HG03354 (cell line): ENCODE measurements around the gene GLRA1.
"Not testable (repeated sequence)": the region's sequence is repeated elsewhere in the genome, so short reads cannot be mapped to it uniquely, and the experiment has no call there.

ENCODE experiments used
- ATAC-seq: cut with Tn5 transposase; IDR thresholded peaks from one replicate; pipeline ENCODE4 v1.9.1; 2021; ENCODE audit warnings: mild to moderate bottlenecking; ENCODE audit not compliant: unreplicated experiment, poor library complexity, severe bottlenecking

GLRA1 gene

DNA sequence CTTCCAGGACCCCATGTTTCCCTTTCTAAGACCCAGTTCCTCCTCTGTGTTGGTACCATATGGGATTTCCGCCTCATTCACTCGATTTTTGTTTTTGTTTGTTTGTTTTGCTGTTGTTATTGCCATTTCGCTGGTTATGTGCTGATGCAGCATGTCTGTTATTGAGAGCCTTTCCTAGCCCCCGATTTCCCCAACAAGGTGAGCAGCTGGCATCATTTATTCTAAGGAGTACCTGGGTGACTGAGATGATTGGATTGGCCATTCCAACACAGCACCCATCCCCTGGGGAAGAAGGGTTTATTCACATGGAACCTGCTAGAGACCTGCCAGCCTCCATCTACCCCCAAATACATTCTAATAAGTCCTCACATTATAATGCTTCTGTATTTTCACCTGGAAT lies 2.7 kb downstream of the GLRA1 start:
- no peak for ATAC-seq

DNA sequence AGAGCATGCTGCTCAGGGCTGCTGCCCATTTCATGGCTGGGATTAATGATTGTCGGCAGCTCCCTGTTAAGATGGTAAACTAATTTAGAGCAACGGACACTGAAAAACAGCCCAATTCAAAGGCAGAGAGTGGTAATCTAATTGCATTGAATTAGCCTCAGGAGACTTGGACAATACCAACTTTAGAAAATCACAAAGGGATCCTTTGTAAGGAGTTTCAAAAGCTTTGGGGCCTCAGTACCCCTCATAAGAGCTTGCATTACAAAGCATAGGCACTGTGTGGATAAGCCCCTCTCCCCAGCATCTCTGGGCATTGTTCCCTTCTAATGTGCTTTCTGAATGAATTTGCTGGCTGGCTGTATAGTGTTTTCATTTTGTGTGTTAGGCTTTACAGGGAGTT lies 6.7 kb downstream of the GLRA1 start:
- ATAC-seq: no peak

DNA sequence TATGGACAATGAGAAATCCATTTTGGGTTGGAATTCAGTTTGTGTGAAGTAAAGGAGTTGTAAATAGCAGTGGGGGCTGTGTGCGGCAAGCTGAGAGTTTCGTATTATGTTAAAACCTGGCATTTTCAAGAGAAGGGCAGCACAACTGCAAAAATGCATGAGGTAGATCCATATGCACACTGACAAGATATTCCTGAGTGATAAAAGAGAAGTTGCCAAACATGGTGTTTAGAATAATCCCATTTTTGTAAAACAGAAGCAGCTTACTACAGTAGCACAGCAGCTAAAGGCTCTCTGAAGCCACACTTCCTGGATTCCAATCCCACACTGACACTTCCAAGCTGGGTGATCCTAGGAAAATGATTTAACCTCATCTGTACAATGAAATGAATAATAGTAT lies 11.2 kb downstream of the GLRA1 start:
- no peak for ATAC-seq

DNA sequence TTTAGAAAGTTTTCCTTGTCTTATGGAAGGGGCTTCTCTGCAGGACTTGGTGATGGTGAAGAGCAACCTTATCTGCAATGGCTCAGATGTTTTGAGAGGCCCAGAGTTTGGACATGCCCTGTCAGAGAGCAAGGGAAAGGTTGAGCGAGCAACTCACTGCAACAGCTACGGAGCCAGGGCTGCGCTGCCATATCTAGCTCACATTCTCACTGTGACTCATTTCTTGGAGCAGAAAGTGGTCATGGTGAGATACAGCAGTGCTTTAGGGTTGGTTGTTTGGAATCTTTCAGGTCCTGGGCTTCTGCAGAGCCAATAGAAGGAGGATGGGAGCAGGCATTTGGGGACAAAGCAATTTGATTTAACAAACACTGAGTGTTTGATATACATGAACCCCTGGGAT lies 12.3 kb downstream of the GLRA1 start:
- ATAC-seq: no peak

DNA sequence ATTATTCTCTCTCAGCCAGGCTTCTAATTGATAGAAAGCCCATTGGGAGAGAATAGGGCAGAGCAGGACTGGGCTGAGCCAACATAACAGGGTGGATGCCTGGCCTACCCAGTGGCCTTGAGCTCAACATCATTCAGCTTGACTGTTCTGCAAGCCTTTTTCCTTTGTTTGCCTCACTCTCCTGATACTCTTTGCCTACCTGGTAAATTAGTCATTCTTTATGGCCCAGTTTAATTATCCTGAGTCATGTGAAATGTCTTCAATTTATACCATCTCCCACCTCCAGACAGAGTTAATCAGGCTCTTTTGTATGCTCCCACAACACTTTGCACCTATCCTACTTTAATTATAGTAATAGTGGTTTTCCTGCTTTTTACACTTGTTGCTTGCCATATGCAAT lies 13.6 kb downstream of the GLRA1 start:
- no peak for ATAC-seq

DNA sequence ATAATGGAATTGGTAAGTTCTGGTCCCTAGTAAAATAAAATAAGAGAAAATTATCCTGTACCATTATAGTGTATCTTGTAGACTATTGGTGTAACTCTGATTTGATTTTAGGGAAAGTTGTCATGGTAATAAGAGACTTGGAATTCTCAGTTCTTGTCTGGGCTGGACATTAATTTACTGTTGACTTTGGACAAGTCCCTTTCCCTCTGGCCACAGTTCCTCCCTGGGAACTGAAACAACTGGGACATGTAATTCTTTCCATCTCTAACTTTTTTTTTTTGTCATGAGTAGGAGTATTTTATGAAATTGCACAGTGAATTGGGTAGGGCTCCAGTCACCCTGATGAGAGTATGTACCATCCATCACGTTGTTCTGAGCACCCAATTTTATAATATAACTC lies 15.0 kb downstream of the GLRA1 start:
- ATAC-seq: no peak

DNA sequence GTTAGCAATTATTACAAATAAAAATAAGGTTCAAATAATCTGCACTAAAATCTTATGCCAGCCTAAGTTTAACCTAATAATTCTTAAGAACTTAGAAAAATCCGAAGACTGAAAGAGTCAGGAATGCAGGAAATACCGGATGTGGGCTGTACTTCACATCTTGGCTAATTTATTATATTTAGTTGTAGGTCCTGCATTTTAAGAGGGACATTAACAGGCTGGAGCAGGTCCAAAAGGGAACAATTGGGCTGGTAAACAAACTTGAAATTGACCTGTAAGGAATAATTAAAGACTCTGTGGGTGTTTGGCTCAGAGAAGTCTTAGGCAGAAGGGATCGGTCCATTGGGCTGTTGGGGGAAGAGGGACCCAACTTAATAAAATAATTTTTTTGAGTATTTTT lies 18.4 kb downstream of the GLRA1 start:
- ATAC-seq: no peak

DNA sequence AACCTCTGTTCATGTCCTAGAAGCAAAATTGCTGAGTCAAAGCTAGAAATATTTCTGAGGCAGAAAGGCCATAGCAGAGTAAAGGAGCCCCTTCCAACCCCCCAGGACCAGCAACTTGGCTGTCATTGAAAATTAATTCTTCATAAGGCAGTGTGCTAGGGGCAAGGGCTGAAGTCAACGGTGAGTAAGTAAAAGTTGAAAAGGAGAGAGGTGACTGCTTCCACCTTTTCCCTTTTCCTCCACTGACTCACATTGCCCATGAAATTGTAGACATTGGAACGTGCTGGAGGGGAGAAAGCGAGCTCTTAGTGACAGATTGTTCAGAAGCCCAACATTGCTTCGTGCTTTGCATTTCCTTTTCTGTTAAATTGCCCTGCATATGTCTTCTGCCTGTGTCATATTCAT lies 19.1 kb downstream of the GLRA1 start:
- no peak for ATAC-seq

DNA sequence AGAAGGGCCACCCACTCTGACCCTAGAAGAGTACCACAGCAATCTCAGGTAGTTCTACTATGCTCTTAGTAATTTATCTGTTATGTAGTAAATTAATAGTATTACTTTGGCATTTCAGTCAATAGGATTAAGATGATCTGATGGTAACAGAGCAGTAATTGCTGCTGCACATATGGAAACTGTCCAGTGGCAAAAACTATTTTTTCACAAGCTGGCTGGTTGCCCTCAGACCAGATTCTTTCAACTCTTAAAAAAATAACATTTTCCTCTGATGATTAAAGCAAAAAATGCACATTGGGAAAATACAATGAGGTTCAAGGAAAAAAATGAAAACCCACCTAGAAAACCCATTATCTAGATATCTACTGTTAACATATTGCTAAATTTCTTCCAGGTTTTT lies 19.7 kb downstream of the GLRA1 start:
- ATAC-seq: no peak

DNA sequence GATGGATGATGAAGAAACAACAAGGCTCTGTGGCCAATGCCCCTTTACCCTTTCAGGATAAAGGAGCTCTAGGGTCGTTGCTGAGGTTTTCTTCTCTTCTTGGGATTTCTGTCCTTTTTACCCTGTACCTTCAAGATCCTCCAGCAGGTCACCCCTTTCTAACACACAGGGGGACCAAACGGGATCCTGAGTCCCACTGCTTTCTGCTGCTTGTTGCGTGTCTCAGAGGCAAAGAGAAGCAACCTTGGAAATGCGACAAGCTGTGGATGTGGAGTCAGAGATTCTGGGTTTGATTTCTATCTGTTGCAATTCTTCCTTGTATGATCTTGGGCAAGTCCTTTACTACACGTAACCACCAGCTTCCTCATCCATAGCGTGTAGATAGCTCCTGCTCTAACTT lies 20.5 kb downstream of the GLRA1 start:
- no peak for ATAC-seq

DNA sequence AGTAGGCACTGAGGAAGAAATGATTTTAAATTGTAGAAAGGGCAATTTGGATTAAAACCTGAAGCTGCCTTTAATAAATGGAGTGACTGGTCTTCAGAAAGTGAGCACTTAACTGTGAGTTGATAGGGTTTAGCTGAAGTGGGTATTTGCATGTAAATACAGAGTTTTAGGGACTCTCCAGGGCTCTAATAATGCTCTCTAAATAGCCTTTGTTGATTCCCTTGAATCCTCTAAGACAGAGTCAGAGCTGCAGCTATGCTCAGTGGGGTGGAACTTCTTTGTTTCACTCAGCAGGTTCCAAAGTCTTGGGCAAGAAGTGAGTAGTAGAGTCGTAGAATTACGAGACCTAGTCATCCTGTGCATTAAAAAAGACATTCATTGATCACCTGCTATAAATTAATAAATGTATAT lies 21.4 kb downstream of the GLRA1 start:
- ATAC-seq: peak; percentile 94

DNA sequence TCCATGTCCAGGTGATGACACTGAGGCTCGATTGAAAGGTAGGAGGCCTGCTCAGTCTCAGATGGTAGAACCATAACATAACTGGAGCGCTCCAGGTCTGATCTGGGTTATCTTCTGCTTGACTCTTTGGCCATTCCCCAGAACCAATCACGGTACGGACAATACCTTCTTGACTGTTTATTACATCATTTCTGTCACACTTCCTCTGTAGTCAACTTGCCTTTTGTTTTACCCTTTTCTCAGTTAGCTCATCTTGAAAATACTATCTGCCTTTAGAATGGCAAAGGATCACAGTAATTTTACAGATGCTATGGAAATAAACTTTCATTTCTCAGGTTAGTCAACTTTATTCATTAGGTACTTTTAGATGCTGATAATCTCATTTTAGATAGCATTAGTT lies 22.4 kb downstream of the GLRA1 start:
- no peak for ATAC-seq

DNA sequence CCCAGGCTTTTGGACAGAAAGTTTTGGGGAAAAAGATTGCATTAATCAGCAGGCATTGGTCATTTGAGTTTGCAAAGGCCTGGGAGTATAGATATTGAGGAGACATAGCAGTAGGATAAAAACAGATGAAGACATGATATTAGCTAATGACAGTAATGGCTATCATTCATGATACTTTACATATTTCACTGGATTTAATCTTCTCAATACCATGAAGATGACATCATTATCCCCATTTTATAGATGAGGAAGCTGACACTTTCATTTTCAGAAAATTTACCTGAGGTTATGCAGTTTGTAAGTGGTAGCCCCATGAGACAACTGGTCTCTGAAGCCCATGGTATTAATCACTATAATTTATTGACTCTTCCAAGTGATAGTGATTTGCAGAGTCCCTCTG lies 23.0 kb downstream of the GLRA1 start:
- ATAC-seq: no peak

DNA sequence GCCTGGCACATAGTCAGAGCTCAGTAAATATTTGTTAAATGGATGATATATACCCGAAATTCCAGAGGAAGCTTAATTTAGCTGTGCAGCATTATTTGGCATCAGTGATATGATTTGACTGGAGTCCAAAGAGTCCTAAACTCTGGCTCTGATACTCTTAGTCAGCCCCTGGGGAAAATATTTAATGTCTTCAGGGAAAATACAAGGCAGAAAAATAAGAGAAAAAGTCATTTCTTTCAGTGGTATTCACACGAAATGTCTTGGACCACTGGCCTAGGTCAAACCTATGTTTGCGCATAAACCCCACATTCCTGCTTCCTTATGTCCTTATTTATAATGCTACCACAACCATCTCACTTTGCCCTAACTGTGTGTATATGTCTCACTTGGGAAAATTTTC lies 23.8 kb downstream of the GLRA1 start:
- ATAC-seq: no peak

DNA sequence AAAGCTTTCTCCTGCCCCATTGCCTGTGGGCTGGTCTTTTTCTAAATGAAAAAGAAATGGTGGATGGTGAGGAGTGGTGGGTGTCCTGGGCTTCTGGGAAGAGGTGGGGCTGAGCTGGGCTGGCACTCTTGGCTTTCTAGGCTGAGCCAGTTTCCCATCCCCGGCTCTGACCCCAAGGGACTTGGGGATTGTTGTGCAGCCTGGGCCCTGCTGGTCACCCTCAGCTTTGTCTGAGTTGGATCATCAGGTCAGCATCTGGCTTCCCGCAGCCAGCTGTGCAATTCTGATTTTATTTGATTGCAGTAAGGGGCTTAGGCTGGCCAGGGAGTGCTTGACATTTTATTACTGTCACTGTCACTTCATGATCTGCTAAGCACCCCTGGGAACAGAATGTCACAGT lies 25.3 kb downstream of the GLRA1 start:
- no peak for ATAC-seq

DNA sequence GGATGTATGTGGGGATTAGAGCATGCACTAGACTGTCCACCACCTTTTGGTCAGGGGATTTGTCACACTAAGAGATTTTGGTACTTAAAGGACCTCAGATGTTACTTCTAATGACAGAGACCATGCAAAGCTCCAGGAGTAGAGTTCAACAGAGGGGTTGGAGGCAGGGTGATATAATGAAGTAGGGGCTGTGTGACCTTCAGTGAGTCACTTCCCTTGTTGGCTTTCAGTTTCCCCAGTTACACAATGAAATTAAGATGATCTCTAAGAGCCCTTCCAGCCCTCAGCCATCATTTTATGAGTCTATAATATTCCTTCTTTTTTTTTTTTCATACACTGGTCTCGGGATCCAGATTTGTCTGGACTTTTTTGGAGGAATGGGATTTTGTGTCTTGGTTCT lies 26.8 kb downstream of the GLRA1 start:
- ATAC-seq: peak; percentile 44

DNA sequence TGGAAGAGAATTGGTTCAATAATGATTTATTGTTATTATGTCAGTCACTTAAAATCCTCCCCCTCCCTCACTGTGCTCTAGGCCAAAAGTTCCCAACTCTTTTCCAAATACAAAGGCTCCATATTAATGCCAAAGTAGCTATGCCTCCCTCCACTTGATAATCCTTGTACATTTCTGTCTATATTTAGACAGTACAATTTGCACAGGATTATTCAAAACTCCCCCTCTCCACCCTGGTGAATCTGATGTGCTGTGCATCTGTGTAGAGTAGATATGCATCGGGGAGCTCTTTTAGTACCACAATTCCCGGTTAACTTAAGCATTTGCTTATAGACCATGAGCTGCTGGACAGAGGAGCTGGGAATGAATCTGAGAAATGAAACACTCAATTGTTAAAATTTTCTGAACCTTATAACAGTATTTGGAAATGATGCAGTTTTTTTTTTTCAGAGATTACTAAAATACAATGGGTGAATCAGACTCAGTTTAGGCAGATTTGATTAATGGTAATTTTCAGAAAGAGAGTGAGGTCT lies 27.6 kb downstream of the GLRA1 start:
- ATAC-seq: no peak

DNA sequence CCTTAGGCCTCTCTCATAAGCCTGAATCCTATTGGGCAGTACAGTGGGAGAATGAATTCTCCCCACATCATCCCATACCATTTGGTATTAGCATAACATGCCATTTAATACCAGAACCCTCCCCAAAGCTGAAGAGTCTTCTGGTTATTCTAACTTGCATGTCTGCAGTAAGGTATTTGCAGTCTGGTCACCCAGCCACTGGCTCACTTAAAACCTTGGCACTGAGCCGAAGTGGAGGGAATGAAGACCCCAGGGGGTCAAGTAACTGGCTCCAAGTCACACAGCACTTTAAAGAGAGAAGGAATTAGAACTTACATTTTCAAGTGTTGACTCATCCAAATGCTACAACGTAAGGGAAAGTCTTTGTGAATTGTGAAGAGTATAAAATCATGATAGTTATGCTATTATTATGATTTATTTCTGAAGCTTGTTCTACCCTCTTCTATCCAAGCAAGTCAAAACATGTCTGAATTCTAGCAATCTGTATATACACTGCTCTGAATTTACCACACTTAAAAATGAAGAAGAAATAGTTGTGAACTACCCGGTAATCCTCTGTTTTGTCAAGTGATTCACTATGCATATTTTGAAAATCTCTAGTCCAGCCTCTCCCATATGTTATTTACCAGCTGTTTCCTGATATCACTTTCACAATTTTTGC lies 28.5 kb downstream of the GLRA1 start:
- no peak for ATAC-seq

DNA sequence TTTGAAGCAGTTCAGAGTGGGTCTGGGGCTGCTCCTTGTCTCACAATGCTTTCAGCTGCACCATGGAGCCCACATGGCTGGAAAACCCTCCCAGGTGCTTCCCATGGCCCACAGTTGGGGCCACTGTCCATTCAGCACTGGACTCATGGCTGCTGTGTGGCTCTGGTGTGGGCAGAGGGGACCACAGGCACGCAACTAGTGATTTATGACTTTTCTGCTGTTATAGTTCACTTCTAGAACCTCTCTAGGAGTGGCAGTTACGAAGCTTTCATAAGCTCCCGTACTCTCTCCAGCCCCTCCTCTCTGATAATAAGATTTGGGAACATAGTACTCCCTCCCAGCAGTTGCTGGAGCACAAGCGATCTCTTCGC lies 29.0 kb downstream of the GLRA1 start:
- ATAC-seq: no peak

DNA sequence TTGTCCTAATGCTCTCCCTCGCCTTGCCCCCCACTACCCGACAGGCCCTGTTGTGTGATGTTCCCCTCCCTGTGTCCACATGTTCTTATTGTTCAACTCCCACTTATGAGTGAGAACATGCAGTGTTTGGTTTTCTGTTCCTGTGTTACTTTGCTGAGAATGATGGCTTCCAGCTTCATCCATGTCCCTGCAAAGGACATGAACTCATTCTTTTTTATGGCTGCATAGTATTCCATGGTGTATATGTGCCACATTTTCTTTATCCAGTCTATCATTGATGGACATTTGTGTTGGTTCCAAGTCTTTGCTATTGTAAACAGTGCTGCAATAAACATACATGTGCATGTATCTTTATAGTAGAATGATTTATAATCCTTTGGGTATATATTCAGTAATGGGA lies 31.2 kb downstream of the GLRA1 start:
- not testable (repeated sequence) for ATAC-seq

DNA sequence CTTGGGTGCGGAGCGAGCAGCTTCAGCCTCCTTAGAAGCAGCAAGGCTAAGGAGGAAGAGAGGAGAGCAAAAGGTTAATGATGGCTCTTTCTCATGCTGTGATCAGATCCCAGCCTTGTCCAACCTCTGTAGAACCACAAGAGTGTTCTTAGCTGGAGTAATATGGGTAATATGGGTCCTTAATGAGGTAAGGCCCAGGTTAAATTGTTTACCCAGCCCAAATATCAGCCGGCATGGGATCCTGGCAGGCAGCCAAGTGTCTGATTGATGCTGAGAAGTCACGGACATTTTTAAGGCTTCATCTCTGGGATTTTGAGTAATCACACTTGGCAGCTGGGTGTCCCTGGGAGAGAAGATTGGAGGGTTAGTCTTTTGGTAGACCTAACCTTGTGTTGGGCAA lies 32.3 kb downstream of the GLRA1 start:
- no peak for ATAC-seq

DNA sequence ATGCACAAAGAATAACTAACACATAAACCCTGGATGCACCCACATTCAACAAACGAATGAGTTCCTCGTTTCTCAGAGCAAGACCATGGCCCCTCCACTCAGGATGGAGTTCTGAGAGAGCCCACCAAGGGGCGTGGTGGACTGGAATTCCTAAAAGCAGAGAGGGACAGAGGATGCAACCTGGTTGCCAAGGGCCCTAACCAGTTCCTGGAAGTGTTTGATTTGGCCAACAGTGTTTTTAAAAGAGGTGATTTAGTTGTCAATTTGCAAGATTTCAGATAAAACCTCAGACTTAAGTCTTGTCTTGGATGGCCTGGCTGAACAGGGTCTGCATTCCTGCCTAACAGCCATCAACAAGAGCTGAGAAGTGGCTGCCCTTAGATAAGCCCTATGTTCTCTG lies 34.4 kb downstream of the GLRA1 start:
- no peak for ATAC-seq
